Measurements from ENCODE around the gene MDN1. TPM values are rescaled to one million over a fixed set of nuclear protein-coding genes. Genes with fewer than 3 reads are reported as not detected.

MDN1 gene
- total RNA-seq, 2 experiments from 2014 or later: 48.6 to 62.3 TPM

GRCh38 chr6:89782222-89782621 is 37.4 kb downstream of the MDN1 start:
- ChIA-PET CTCF (ENCODE audit: unreplicated experiment) (no interaction called here), POLR2A (no interaction called here)
- TF ChIP-seq, protein P1, sequence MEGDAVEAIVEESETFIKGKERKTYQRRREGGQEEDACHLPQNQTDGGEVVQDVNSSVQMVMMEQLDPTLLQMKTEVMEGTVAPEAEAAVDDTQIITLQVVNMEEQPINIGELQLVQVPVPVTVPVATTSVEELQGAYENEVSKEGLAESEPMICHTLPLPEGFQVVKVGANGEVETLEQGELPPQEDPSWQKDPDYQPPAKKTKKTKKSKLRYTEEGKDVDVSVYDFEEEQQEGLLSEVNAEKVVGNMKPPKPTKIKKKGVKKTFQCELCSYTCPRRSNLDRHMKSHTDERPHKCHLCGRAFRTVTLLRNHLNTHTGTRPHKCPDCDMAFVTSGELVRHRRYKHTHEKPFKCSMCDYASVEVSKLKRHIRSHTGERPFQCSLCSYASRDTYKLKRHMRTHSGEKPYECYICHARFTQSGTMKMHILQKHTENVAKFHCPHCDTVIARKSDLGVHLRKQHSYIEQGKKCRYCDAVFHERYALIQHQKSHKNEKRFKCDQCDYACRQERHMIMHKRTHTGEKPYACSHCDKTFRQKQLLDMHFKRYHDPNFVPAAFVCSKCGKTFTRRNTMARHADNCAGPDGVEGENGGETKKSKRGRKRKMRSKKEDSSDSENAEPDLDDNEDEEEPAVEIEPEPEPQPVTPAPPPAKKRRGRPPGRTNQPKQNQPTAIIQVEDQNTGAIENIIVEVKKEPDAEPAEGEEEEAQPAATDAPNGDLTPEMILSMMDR (conservative IDR thresholded peaks at IDR 0.05; ENCODE audit: low read length): no peak
- no peak for TF ChIP-seq EZH2phosphoT487 (IDR thresholded peaks at IDR 0.05; ENCODE audit: borderline replicate concordance, low read depth, low read length)
- peaks cover 96% of the 10 kb centered on the region for H3K36me3 ChIP-seq (ENCODE audit: insufficient read depth, low read length)
- no peaks in the 10 kb centered on the region for H4K20me1 ChIP-seq (ENCODE audit: insufficient read depth, low read length)
- no peaks in the 10 kb centered on the region for H3K4me1 ChIP-seq (ENCODE audit: insufficient read depth, low read length, poor library complexity, severe bottlenecking)
- no TSS peak for BruUV-seq (replicated peaks)
- H3K27ac ChIP-seq (ENCODE audit: low read depth, low read length, poor library complexity, severe bottlenecking): no peak overlapping the region
- no peaks in the 10 kb centered on the region for H3K9me2 ChIP-seq (ENCODE audit: insufficient read depth, low read length)
- no peak for DNase-seq (ENCODE audit: low spot score)
- intact Hi-C loops (cut with micrococcal nuclease; ENCODE audit: unreplicated experiment): no loop called here
- H2AFZ ChIP-seq (ENCODE audit: low read length): no peak overlapping the region
- peaks cover 13% of the 10 kb centered on the region for H3K9me3 ChIP-seq (ENCODE audit: low read length)
- no peaks in the 10 kb centered on the region for H3K79me2 ChIP-seq (ENCODE audit: insufficient read depth, low read depth, low read length)
- H3K4me2 ChIP-seq (ENCODE audit: low read length): no peak overlapping the region
- H3K4me3 ChIP-seq (ENCODE audit: low read depth, low read length, poor library complexity, severe bottlenecking): no peak overlapping the region

- TF ChIP-seq, protein P1 (conservative IDR thresholded peaks at IDR 0.05; ENCODE audit: low read length): no peak
- no peak for TF ChIP-seq EZH2phosphoT487 (IDR thresholded peaks at IDR 0.05; ENCODE audit: borderline replicate concordance, low read depth, low read length)
- Histone ChIP-seq H3K9me2 (ENCODE audit: insufficient read depth, low read length) (no peaks in the 10 kb centered on the region), H3K36me3 (ENCODE audit: insufficient read depth, low read length) (peaks cover 96% of the 10 kb centered on the region), H3K4me1 (ENCODE audit: insufficient read depth, low read length, poor library complexity, severe bottlenecking) (no peaks in the 10 kb centered on the region), H4K20me1 (ENCODE audit: insufficient read depth, low read length) (no peaks in the 10 kb centered on the region), H3K27ac (ENCODE audit: low read depth, low read length, poor library complexity, severe bottlenecking) (no peak overlapping the region), H3K4me3 (ENCODE audit: low read depth, low read length, poor library complexity, severe bottlenecking) (no peak overlapping the region), H3K4me2 (ENCODE audit: low read length) (no peak overlapping the region), H2AFZ (ENCODE audit: low read length) (no peak overlapping the region), H3K79me2 (ENCODE audit: insufficient read depth, low read depth, low read length) (no peaks in the 10 kb centered on the region), H3K9me3 (ENCODE audit: low read length) (peaks cover 13% of the 10 kb centered on the region)
- BruUV-seq (replicated peaks): no TSS peak
- DNase-seq (ENCODE audit: low spot score): no peak
- ChIA-PET POLR2A (interaction anchor here (0.7 kb wide), 1 partner anchor 329 kb away, joined by 5 read pairs; no protein-coding TSS in a partner anchor), CTCF (ENCODE audit: unreplicated experiment) (no interaction called here)
- intact Hi-C loops (cut with micrococcal nuclease; ENCODE audit: unreplicated experiment): no loop called here
Measured at GRCh38 chr6:89781070-89782034, 38.2 kb downstream of the MDN1 start.

GRCh38 chr6:89777455-89777854 is 42.1 kb downstream of the MDN1 start:
- POLR2A ChIA-PET: no interaction called here
- Histone ChIP-seq H3K27ac (ENCODE audit: low read depth, low read length, poor library complexity, severe bottlenecking) (no peak overlapping the region), H3K4me2 (ENCODE audit: low read length) (no peak overlapping the region), H3K9me3 (ENCODE audit: low read length) (peaks cover 8% of the 10 kb centered on the region; the same call in 1 of the 2 replicates), H3K4me1 (ENCODE audit: insufficient read depth, low read length, poor library complexity, severe bottlenecking) (no peaks in the 10 kb centered on the region), H3K9me2 (ENCODE audit: insufficient read depth, low read length) (no peaks in the 10 kb centered on the region), H4K20me1 (ENCODE audit: insufficient read depth, low read length) (no peaks in the 10 kb centered on the region), H2AFZ (ENCODE audit: low read length) (no peak overlapping the region), H3K4me3 (ENCODE audit: low read depth, low read length, poor library complexity, severe bottlenecking) (no peak overlapping the region), H3K36me3 (ENCODE audit: insufficient read depth, low read length) (peaks cover 97% of the 10 kb centered on the region), H3K79me2 (ENCODE audit: insufficient read depth, low read depth, low read length) (no peaks in the 10 kb centered on the region)
- BruUV-seq (replicated peaks): no TSS peak
- CTCF ChIA-PET (ENCODE audit: unreplicated experiment): no interaction called here
- intact Hi-C loops (cut with micrococcal nuclease; ENCODE audit: unreplicated experiment): loop anchor here (10.0 kb wide), 1 partner anchor 343 kb away; the partner anchor contains the start of gene ANKRD6
- TF ChIP-seq, protein P1 (conservative IDR thresholded peaks at IDR 0.05; ENCODE audit: low read length): no peak
- TF ChIP-seq EZH2phosphoT487 (IDR thresholded peaks at IDR 0.05; ENCODE audit: borderline replicate concordance, low read depth, low read length): no peak
- DNase-seq (ENCODE audit: low spot score): no peak

All from OCI-LY7 (cell line).